Retinal pigment epithelial cell (primary cell): ENCODE measurements around the gene FYCO1.

Experiments
- DNase-seq: peaks from one replicate; pipeline ENCODE4 v3.0.0-alpha.2; 2010; ENCODE audit warnings: low read depth
- H3K4me3 ChIP-seq: 2 replicates; pipeline ENCODE4 v1.5.1; 2011; ENCODE audit warnings: mild to moderate bottlenecking, low read length, control low read depth, moderate library complexity
- TF ChIP-seq, protein P1 (sequence below): conservative IDR thresholded peaks from 2 replicates; pipeline ENCODE4 v1.5.1; 2011; ENCODE audit warnings: low read depth, low read length, control low read depth, inconsistent platforms

The FYCO1 gene

DNA sequence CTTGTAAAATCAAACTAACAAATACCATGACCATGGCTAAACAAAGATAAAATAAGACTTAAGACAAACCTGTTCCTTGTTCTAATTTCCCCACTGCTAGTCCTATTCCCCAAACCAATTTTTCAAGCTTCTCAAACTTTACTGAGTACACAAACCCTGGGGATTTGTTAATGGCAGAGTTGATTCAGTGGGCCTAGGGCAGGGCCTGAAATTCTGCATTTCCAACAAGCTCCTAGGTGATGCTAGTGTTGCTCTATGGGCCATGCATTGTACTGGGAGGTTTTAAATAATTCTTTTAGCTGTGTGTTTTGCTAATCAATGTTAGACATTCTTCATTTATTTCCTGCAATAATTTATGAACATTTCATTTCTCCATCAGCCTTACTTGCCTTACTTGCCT, 122.6 kb downstream of the FYCO1 start:
- H3K4me3 ChIP-seq: no peak overlapping the region
- DNase-seq: no peak
- TF ChIP-seq, protein P1, sequence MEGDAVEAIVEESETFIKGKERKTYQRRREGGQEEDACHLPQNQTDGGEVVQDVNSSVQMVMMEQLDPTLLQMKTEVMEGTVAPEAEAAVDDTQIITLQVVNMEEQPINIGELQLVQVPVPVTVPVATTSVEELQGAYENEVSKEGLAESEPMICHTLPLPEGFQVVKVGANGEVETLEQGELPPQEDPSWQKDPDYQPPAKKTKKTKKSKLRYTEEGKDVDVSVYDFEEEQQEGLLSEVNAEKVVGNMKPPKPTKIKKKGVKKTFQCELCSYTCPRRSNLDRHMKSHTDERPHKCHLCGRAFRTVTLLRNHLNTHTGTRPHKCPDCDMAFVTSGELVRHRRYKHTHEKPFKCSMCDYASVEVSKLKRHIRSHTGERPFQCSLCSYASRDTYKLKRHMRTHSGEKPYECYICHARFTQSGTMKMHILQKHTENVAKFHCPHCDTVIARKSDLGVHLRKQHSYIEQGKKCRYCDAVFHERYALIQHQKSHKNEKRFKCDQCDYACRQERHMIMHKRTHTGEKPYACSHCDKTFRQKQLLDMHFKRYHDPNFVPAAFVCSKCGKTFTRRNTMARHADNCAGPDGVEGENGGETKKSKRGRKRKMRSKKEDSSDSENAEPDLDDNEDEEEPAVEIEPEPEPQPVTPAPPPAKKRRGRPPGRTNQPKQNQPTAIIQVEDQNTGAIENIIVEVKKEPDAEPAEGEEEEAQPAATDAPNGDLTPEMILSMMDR: no peak

DNA sequence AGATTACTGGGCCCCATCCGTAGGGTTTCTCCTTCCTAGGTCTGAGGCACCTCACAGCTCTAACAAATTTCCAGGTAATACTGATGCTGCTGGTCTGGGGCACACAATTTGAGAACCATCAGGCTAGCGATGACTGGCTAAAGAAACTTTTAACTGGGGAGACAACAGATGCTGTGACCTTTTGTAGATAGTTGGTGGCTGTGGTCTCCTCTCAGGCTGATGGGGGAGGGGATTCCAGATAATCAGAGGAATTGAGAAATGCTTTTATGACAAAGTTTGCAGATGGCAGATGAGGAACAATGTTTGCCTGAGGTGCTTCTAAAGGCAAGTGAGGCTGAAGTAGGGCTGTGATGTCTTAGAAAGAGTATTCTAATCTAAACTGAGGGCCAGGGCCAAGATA, 123.1 kb downstream of the FYCO1 start:
- H3K4me3 ChIP-seq: no peak overlapping the region
- TF ChIP-seq, protein P1: no peak
- DNase-seq: no peak

DNA sequence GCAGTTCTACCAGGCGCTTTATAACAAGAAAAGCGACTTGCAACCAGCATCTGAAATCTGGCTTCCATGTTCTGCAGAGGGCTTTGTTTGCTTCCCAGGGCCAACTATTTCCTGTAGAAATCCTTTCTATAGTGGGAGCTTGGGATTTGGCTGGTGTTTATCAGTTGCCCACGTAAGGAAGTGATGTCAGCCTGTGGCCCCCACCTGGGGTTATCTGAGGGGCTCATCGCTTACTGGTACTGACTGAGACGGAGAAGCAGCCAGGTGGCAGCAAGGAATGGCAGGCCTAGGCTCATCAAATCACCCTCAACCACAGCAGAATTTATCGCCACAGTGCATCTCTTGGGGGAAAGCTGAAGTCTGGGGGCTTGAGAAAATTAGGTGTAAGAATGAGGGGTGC, 123.8 kb downstream of the FYCO1 start:
- H3K4me3 ChIP-seq: no peak overlapping the region
- no peak for DNase-seq
- TF ChIP-seq, protein P1: no peak

DNA sequence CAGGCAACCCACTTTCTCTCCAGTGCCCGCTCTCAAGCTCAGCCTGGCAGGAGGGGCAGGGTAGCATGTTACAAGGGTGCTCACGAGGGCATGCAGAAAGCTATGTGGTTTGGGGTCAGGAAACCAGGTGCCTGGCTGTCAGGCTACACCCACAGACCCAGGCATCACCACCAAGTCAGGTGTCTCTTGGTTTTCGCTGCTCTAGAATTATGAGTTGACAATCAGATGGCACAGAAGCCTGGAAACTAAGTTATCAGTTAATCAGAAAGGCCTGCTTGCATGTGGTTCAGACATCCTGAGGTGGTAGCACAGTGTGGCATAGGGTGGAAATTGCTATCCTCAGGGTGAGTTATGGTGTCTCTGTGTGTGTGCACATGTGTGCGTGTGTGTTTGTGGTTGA, 125.5 kb downstream of the FYCO1 start:
- H3K4me3 ChIP-seq: no peak overlapping the region
- no peak for DNase-seq
- TF ChIP-seq, protein P1: no peak

DNA sequence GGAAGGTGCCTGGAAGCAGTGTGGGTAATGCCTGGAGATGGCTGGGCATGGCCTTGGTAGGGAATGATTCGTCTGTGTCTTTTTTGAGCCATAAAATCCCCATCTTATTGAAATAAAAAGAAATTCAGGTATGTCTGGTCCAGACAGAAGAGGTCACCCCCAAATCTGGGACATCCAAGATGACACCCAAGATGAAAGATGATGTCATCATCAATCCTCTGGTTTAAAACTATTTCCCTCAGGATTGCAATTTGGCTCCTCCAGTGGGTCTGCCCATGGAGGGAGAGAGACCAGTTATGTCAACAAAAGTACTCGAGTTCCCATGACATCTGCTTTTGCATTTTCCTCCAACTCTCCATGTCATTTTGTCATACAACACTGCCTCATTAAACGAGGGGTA, 126.0 kb downstream of the FYCO1 start:
- TF ChIP-seq, protein P1: no peak
- no peak for DNase-seq
- H3K4me3 ChIP-seq: no peak overlapping the region

DNA sequence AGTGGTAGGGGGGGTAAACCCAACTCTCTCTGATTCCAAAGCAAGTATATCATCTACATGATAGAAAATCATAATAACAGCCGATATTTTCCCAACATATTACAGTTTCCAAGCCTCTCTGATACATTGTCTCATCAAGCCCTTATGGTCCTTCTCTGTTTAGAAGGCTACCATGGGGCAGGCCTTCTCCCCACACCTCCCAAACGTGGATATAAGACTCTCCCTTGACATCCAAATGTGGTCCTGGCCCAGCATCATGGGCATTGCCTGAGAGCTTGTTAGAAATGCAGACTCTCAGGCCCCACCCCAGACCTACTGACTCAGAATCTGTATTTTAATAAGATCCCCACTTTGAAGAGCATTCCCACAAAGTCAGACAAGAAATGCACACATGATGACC, 127.0 kb downstream of the FYCO1 start:
- H3K4me3 ChIP-seq: no peak overlapping the region
- TF ChIP-seq, protein P1: no peak
- DNase-seq: no peak

DNA sequence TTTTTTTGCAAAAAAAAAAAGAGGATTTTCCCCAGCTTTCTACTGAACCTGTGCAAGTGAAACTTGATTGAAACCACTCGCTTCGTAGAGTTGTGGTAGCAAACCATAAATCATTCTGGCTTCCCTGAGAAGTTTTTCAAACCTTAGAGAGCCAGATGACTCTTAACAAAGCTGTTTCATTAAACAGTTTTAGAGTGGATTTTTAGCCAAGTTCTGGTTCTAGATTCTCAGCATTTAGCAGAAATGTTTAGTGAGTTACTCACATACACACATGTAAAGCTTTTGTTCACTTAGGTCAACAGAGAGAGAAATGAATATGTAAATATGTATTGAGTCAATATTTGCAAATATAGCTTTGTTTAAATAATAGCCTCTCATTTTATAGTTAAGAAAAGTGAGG, 127.4 kb downstream of the FYCO1 start:
- DNase-seq: no peak
- H3K4me3 ChIP-seq: no peak overlapping the region
- TF ChIP-seq, protein P1: no peak
